ENCODE results near the gene HJV.

DNA sequence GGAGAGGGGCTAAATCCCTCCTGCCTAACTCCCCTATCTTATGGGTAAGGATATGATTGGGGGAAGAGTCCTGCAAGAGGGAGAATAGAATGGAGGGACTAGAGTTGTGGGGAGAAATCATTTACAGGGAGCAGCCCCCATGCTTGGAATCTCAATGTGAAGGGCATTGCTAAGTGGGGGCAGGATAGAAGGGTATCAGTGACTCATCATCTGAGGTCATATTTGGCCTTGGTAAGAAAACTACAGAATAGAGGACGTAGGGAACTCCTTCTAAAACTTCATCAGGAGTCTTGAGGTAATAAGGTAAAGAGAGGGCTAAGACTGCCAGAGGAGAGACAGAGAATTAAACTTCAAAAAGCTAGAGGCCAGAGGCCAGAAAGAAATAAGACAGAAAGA is 487 bp downstream of the HJV start:
- TF ChIP-seq, protein P1, sequence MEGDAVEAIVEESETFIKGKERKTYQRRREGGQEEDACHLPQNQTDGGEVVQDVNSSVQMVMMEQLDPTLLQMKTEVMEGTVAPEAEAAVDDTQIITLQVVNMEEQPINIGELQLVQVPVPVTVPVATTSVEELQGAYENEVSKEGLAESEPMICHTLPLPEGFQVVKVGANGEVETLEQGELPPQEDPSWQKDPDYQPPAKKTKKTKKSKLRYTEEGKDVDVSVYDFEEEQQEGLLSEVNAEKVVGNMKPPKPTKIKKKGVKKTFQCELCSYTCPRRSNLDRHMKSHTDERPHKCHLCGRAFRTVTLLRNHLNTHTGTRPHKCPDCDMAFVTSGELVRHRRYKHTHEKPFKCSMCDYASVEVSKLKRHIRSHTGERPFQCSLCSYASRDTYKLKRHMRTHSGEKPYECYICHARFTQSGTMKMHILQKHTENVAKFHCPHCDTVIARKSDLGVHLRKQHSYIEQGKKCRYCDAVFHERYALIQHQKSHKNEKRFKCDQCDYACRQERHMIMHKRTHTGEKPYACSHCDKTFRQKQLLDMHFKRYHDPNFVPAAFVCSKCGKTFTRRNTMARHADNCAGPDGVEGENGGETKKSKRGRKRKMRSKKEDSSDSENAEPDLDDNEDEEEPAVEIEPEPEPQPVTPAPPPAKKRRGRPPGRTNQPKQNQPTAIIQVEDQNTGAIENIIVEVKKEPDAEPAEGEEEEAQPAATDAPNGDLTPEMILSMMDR (IDR thresholded peaks at IDR 0.05): no peak
- TF ChIP-seq POLR2AphosphoS5 (IDR thresholded peaks at IDR 0.05): no peak
